ENCODE data around the gene IKZF3. TPM values are rescaled to one million over a fixed set of nuclear protein-coding genes. Genes with fewer than 3 reads are reported as not detected.

IKZF3 gene
- total RNA-seq, 1 experiment from 2014 or later, result not detected

DNA sequence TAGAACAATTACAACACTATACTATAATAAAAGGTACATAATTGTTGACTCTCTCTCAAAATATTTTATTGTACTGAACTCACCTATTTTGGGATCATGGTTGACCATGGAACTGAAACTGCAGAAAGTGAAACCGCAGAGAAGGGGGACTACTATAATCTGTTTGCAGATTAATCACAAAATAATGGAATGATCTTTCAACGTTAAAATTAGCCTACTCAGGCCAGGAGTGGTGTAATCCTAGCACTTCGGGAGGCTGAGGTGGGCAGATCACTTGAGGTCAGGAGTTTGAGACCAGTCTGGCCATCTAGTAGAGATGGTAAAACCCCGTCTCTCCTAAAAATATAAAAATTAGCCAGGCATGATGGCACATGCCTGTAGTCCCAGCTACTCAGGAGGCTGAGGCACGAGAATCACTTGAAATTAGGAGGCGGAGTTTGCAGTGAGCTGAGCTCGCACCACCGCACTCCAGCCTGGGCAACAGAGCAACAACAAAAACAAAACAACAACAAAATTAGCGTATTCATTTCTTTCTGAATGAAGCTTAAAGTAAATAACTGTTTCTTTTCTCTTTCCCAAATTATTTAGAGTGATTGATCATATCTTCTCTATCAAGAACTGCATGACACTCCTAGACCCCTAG, 45.6 kb downstream of the IKZF3 start:
- no peak for DNase-seq (ENCODE audit: low read depth)

GRCh38 chr17:39816272-39816671, 47.8 kb downstream of the IKZF3 start:
- no peak for DNase-seq (ENCODE audit: low read depth)

- DNase-seq (ENCODE audit: low read depth), result no peak
These were observed 49.6 kb downstream of the IKZF3 start for GRCh38 chr17:39814497-39814896.

GRCh38 chr17:39813631-39814030, 50.5 kb downstream of the IKZF3 start:
- DNase-seq (ENCODE audit: low read depth), result no peak

- DNase-seq (ENCODE audit: low read depth), result no peak
These were observed 51.6 kb downstream of the IKZF3 start for GRCh38 chr17:39812466-39812865.

DNA sequence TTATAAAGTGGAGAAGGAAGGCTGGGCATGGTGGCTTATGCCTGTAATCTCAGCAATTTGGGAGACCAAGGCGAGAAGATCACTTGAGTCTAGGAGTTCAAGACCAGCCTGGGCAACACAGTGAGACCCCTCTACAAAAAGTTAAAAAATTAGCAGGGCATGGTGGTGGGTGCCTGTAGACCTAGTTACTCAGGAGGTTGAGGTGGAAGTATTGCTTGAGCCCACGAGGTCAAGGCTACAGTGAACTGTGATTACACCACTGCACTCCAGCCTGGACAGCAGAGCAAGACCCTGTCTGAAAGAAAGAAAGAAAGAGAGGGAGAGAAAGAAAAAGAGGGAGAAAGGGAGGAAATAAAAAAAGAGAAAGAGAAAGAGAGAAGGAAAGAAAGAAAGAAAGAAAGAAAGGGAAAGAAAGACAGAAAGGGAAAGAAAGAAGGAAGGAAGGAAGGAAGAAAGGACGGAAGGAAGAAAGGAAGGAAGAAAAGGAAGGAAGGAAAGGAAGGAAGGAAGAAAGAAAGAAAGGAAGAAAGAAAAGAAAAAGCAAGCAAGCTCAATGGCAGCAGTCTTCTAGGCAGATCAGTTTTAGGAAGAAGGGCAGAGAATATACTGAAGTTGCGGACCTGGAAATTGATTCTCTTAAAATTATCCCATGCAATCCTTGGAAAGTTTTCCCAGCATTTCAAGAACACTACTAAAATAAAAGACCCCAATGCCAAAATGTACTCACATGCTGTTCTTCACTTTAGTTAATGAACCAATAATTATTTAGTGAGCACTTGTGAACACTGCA, 53.0 kb downstream of the IKZF3 start:
- no peak for DNase-seq (ENCODE audit: low read depth)

DNA sequence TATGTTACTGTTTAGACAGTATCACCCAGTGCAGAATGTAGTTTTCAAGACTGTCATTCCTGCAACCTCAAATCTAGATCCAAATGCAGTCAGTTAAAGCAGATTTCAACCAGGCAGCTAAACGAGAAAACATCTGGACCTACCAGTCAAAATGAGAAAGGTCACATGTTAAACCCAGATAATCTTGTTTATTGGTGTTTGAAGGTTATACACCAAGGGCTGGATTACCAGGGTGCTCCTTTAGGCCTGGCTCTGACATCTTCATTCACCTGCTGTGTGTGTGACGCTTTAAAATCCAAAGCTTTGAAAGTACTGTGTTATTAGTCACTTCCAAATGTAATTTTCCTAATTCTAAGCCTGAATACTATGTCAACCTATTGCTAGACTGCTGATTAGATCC, 54.9 kb downstream of the IKZF3 start:
- DNase-seq (ENCODE audit: low read depth), result no peak

- no peak for DNase-seq (ENCODE audit: low read depth)
These were observed 55.6 kb downstream of the IKZF3 start for GRCh38 chr17:39808409-39808997.

- no peak for DNase-seq (ENCODE audit: low read depth)
These were observed 59.3 kb downstream of the IKZF3 start for GRCh38 chr17:39804839-39805238.

DNA sequence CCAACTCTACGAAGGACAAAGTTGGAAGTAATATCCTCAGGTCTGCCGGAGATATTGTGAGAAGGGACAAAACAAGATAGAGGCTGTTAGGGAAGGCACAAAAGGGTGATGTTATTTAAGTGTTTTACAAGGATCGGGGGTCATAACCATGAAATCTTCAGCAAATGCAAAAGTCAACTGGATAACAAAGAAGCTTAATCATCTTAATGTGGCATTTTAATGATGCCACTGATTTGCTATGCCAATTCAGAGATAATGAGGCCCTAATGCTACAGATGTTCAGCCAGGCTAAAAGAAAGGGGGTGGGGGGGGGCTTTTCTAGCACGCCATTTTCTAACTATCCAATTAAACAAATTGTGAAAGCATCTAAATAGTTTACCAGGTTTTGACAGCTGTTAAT, 63.1 kb downstream of the IKZF3 start:
- no peak for DNase-seq (ENCODE audit: low read depth)

DNA sequence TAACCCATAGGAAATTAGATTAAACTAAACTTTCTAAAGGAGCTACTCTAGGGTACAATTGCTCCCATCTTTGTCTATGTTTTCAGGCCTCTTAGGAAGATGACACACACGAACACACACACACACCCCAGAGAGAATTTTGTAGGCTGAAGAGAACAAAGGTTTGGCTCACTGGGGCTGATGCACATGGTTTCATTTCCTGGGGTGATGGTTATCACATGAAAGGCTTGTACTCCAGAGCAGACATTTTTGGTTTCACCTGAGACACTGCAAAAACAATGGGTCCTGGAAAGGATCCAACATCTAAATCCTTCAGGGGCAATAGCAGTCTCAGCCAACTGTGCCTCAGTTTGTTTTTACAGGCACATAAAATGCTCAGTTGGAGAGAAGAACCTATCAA, 63.6 kb downstream of the IKZF3 start:
- no peak for DNase-seq (ENCODE audit: low read depth)

- no peak for DNase-seq (ENCODE audit: low read depth)
These were observed 64.7 kb downstream of the IKZF3 start for GRCh38 chr17:39799395-39799794.

DNA sequence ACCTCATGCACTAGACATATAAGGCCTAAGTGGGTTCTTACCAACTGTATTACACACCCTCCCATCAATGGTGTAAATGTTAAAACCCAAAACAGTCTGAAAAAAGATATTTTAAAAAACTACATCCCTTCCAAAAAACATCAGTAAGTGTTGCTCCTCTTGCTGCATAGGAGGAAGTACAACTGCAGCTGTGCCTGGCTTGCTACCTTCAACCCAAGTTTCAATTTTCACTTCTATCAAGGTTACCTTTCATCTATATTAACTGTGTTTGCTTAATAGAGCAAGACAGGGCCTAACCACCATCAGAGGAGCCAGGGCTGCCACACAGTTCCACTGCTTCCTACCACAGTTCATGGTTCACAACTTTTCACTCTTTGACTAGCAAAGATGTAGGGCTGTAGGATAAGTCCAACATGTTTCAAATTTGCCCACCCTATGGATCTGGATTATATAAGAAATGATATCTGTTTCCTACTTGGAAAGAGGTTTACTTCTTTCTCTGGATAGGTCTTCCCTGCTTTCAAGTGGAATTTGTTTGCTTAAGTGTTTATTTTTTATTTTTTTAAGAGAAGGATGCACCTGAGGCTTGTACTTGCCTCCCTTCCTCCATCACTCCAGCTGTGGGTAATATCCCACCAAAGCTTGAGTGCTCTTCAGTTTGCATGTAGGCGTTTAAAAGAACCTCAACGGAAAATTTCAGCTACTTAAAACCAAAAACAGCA, 69.7 kb downstream of the IKZF3 start:
- no peak for DNase-seq (ENCODE audit: low read depth)

- DNase-seq (ENCODE audit: low read depth), result no peak
These were observed 70.7 kb downstream of the IKZF3 start for GRCh38 chr17:39793301-39793872.

DNA sequence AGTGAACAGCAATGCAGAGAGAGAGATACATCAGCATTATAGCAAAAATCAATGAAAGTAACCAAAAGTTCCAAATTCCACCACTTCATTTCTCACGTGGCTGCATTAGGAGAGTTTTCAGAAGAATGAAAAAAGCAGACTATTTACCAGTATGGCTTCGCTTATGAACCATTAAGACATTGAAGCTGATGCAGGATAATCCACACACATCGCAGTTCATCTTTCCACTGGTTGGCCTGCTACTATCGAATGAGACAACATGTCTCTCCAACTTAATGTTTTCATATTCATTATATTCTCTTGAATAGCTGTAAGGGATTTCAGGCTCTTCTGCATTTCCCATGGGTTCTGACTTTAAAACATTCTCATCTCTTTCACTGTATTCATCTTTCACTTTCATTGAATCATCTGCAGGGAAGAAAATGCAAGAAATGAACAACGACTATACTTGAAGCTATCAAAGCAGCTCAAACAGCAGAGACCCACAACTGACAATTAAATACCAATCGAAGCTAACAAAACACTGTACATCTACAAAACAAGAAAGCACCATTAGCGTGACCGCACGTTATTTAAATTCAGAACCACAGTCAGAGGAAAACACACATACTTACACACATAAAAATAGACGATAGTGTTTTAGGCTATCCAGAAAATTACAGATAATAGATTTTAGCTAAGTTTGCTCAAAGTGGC, 71.4 kb downstream of the IKZF3 start:
- no peak for DNase-seq (ENCODE audit: low read depth)

- DNase-seq (ENCODE audit: low read depth), result no peak
These were observed 72.8 kb downstream of the IKZF3 start for GRCh38 chr17:39791111-39791992.

- no peak for DNase-seq (ENCODE audit: low read depth)
These were observed 76.2 kb downstream of the IKZF3 start for GRCh38 chr17:39787743-39788484.

- DNase-seq (ENCODE audit: low read depth), result no peak
These were observed 77.1 kb downstream of the IKZF3 start for GRCh38 chr17:39787041-39787440.

GRCh38 chr17:39782980-39783379, 81.1 kb downstream of the IKZF3 start:
- DNase-seq (ENCODE audit: low read depth), result no peak

DNA sequence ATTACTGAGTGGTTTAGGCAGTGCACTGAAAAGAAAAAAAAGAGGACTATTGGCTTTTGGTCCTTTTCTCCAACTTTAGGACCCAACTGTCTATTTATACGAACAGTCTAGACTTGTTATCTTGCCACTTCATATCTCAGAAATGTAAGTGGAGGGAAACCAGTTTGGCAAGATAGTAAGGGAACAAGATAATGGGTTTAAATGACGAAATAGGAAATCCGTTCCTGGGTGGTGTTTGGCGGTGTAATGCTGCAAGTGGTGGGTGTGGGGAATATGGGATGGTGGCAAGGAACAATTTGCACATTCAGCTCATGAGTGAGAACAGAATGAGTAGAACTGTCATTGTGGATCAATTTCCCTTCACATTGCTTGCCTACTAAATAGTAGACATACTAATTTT, 81.6 kb downstream of the IKZF3 start:
- no peak for DNase-seq (ENCODE audit: low read depth)
